Neural progenitor cell (in vitro differentiated cells): ENCODE results near the gene PRDX1.

ENCODE experiments used
- EZH2 ChIP-seq: fragments of 200-600 bp; sonication (generic); IDR thresholded peaks from 2 replicates; pipeline ENCODE4 v1.6.1; 2017; ENCODE audit warnings: antibody characterized with exemption, mild to moderate bottlenecking, moderate library complexity
- TF ChIP-seq, protein P1 (sequence below): fragments of 200-600 bp; sonication (generic); IDR thresholded peaks from 2 replicates; pipeline ENCODE4 v1.5.1; 2017; ENCODE audit warnings: antibody characterized with exemption, mild to moderate bottlenecking

DNA sequence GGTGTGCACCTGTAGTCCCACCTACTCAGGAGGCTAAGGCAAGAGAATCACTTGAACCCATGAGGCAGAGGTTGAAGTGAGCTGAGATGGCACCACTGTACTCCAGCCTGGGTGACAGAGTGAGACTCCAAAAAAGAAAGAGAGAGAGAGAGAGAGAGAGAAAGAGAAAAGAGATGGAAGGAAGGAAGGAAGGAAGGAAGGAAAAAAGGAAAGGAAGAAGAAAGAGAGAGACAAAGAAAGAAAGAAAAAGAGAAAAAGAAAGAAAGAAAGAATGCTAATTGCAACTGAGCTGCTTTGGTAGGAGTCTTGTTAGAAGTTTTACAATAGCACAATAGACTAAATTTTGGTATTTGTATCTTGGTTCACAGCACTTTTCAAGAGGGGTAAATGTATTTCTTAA, 56.4 kb downstream of the PRDX1 start:
- TF ChIP-seq, protein P1, sequence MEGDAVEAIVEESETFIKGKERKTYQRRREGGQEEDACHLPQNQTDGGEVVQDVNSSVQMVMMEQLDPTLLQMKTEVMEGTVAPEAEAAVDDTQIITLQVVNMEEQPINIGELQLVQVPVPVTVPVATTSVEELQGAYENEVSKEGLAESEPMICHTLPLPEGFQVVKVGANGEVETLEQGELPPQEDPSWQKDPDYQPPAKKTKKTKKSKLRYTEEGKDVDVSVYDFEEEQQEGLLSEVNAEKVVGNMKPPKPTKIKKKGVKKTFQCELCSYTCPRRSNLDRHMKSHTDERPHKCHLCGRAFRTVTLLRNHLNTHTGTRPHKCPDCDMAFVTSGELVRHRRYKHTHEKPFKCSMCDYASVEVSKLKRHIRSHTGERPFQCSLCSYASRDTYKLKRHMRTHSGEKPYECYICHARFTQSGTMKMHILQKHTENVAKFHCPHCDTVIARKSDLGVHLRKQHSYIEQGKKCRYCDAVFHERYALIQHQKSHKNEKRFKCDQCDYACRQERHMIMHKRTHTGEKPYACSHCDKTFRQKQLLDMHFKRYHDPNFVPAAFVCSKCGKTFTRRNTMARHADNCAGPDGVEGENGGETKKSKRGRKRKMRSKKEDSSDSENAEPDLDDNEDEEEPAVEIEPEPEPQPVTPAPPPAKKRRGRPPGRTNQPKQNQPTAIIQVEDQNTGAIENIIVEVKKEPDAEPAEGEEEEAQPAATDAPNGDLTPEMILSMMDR = no peak
- TF ChIP-seq EZH2 = no peak
